ENCODE measurements around the gene PTPRG. TPM values are rescaled to one million over a fixed set of nuclear protein-coding genes. Genes with fewer than 3 reads are reported as not detected.

The PTPRG gene
- total RNA-seq, 1 experiment from 2014 or later = 69.3 TPM

DNA sequence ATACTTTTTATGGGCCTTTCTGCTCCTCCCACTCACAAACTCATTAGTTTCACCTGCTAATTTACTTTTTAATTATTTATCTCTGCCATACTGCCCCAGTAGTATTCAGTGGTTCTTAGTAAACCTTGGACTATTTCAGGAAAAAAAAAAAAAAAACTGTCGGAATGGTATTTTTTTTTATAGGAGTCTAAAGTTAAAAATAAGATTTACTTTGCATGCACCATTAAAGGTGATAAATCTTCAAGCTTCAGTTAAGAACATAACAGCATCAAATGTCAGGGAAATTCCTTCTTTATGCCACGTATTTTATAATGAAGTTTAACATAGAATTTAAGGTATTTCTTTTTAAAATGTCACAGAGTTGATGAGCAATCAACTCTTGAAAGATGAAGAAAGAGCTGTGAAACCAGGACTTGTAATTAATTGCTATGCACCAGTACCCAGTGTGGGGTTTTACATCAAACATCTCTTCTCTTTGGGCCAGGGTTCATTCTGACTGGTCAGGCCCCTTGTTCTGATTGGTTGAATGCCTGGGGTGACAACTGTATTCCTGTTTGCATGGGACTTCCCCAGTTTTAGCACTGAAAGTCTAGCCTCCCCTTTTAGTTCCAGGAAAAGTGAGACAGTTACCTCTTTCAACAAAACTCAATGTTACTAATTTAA is 40.3 kb upstream of the PTPRG start:
- no peak overlapping the region for H3T11ph ChIP-seq (ENCODE audit: low read length)
- H3K4me1 Mint-ChIP-seq = peaks cover 14% of the 10 kb centered on the region in 2 experiments

More for the DNA sequence above, 40.3 kb upstream of the PTPRG start:
- Histone ChIP-seq H3K79me1 (ENCODE audit: insufficient read depth, low read depth, low read length, poor library complexity, severe bottlenecking) (no peaks in the 10 kb centered on the region), H3K79me2 (ENCODE audit: insufficient read depth, low read length) (no peaks in the 10 kb centered on the region), H3K14ac (ENCODE audit: insufficient read depth, low read length) (no peak overlapping the region), H3K27me3 (ENCODE audit: insufficient read depth, low read length) (no peaks in the 10 kb centered on the region), H2BK20ac (ENCODE audit: low read depth, low read length, poor library complexity, severe bottlenecking) (no peak overlapping the region), H3K9me3 (ENCODE audit: control insufficient read depth, low read depth, low read length) (no peaks in the 10 kb centered on the region), H3K9ac (ENCODE audit: extremely low read depth, insufficient read length, low read length) (no peak overlapping the region), H3K27ac (ENCODE audit: insufficient read length, low read depth, low read length) (no peak overlapping the region), H4K5ac (ENCODE audit: insufficient read length, low read depth, low read length) (no peak overlapping the region), H2AFZ (ENCODE audit: low read length) (no peak overlapping the region), H2BK5ac (ENCODE audit: insufficient read length, low read length) (no peak overlapping the region), H4K20me1 (ENCODE audit: control insufficient read depth, insufficient read depth, insufficient read length) (no peaks in the 10 kb centered on the region), H3K23ac (ENCODE audit: insufficient read length, low read depth, low read length) (no peak overlapping the region), H3K56ac (ENCODE audit: insufficient read length, low read depth, low read length) (no peak overlapping the region), H4K8ac (replicated peaks; ENCODE audit: insufficient read length, low read depth, low read length) (no peak overlapping the region), H2BK12ac (ENCODE audit: insufficient read length, low read depth, low read length) (no peak overlapping the region), H3K18ac (ENCODE audit: insufficient read length, low read depth, low read length) (no peak overlapping the region), H3K4me2 (ENCODE audit: insufficient read depth, insufficient read length, low read length) (no peak overlapping the region), H3K4me1 (ENCODE audit: insufficient read depth, low read length) (peaks cover 4% of the 10 kb centered on the region; the same call in 1 of the 2 replicates), H2BK120ac (ENCODE audit: low read depth, low read length, poor library complexity, severe bottlenecking) (no peak overlapping the region), H3K23me2 (ENCODE audit: insufficient read length, low read depth, low read length, poor library complexity, severe bottlenecking) (no peaks in the 10 kb centered on the region), H2BK15ac (ENCODE audit: low read depth, low read length) (no peak overlapping the region), H2AK5ac (ENCODE audit: insufficient read length, low read length) (no peak overlapping the region), H4K91ac (ENCODE audit: insufficient read length, low read depth, low read length) (no peak overlapping the region), H3K4ac (ENCODE audit: low read depth, low read length) (no peak overlapping the region)
- TF ChIP-seq, protein P1, sequence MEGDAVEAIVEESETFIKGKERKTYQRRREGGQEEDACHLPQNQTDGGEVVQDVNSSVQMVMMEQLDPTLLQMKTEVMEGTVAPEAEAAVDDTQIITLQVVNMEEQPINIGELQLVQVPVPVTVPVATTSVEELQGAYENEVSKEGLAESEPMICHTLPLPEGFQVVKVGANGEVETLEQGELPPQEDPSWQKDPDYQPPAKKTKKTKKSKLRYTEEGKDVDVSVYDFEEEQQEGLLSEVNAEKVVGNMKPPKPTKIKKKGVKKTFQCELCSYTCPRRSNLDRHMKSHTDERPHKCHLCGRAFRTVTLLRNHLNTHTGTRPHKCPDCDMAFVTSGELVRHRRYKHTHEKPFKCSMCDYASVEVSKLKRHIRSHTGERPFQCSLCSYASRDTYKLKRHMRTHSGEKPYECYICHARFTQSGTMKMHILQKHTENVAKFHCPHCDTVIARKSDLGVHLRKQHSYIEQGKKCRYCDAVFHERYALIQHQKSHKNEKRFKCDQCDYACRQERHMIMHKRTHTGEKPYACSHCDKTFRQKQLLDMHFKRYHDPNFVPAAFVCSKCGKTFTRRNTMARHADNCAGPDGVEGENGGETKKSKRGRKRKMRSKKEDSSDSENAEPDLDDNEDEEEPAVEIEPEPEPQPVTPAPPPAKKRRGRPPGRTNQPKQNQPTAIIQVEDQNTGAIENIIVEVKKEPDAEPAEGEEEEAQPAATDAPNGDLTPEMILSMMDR (conservative IDR thresholded peaks at IDR 0.05) = no peak
- Mint-ChIP-seq H3K4me3 (no peak overlapping the region), H3K9me3 (peaks cover 0 to 2% of the 10 kb centered on the region in 2 experiments; a peak in 1 of 5 replicates), H3K27me3 (ENCODE audit: low read depth) (no peaks in the 10 kb centered on the region), H3K36me3 (ENCODE audit: insufficient read depth in 1 of 3, low read depth in 3 of 3) (no peaks in the 10 kb centered on the region), H3K27ac (no peak overlapping the region)
- WGBS (ENCODE audit: extremely low coverage, insufficient read length, low lambda C conversion rate) = no CpG with 5 or more reads among the region's 2 CpGs
- peak; percentile 42 for DNase-seq
